DOHH2 (cell line): ENCODE measurements around the gene PHACTR1.

Experiments used
- EZH2phosphoT487 ChIP-seq: fragments of 200-600 bp; sonication (generic); IDR thresholded peaks from 2 replicates; pipeline ENCODE4 v1.6.1; 2017; ENCODE audit warnings: borderline replicate concordance, mild to moderate bottlenecking, antibody characterized with exemption, low read length, moderate library complexity, mixed read lengths
- TF ChIP-seq, protein P1 (sequence below): fragments of 200-600 bp; sonication (generic); IDR thresholded peaks from one replicate; pipeline ENCODE4 v1.5.1; 2014; ENCODE audit warnings: antibody characterized with exemption, mild to moderate bottlenecking, low read depth, low read length; ENCODE audit not compliant: poor library complexity, severe bottlenecking

DNA sequence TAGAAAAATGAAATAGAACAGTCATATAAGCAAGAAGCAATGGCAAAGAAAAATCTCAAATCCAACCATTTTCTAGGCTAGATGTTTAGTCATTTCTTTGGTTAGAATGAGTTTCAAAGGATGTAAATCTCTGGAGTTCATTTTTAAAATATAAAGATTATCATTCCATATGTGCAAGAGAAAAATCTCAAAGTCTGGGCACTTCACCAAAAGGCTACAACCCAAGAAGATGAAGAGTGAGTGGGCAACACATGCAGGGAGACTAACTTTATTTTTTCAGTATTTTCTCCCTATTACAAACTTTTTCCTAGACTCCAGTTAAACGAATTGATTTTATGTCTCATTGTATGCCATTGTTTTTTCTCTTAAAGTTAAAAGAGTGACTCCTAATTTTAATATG is 83.6 kb downstream of the PHACTR1 start:
- TF ChIP-seq, protein P1, sequence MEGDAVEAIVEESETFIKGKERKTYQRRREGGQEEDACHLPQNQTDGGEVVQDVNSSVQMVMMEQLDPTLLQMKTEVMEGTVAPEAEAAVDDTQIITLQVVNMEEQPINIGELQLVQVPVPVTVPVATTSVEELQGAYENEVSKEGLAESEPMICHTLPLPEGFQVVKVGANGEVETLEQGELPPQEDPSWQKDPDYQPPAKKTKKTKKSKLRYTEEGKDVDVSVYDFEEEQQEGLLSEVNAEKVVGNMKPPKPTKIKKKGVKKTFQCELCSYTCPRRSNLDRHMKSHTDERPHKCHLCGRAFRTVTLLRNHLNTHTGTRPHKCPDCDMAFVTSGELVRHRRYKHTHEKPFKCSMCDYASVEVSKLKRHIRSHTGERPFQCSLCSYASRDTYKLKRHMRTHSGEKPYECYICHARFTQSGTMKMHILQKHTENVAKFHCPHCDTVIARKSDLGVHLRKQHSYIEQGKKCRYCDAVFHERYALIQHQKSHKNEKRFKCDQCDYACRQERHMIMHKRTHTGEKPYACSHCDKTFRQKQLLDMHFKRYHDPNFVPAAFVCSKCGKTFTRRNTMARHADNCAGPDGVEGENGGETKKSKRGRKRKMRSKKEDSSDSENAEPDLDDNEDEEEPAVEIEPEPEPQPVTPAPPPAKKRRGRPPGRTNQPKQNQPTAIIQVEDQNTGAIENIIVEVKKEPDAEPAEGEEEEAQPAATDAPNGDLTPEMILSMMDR, result no peak
- TF ChIP-seq EZH2phosphoT487, result no peak
